SJCRH30 (cell line): ENCODE data around the gene HARBI1. TPM values are rescaled to one million over a fixed set of nuclear protein-coding genes. Genes with fewer than 3 reads are reported as not detected.
A peak's percentile ranks its signal among the peaks of the same experiment; 100 is the strongest.

Experiments
- DNase-seq, 2 experiments: peaks; one replicate each; pipeline ENCODE4 v3.0.0-alpha.2; 2015 to 2020
- H3K27ac ChIP-seq: fragments of 250-450 bp; sonication (Bioruptor Pico); 2 replicates; pipeline ENCODE4 v1.5.1; 2020; ENCODE audit warnings: mild to moderate bottlenecking, moderate library complexity
- H3K27me3 ChIP-seq: fragments of 250-450 bp; sonication (Bioruptor Pico); 2 replicates; pipeline ENCODE4 v1.5.1; 2020; ENCODE audit warnings: mild to moderate bottlenecking, moderate library complexity
- H3K36me3 ChIP-seq: fragments of 250-450 bp; sonication (Bioruptor Pico); 2 replicates; pipeline ENCODE4 v1.5.1; 2020; ENCODE audit warnings: mild to moderate bottlenecking, moderate library complexity
- H3K4me1 ChIP-seq: fragments of 250-450 bp; sonication (Bioruptor Pico); 2 replicates; pipeline ENCODE4 v1.5.1; 2020; ENCODE audit warnings: mild to moderate bottlenecking, moderate library complexity
- H3K4me3 ChIP-seq: fragments of 250-450 bp; sonication (Bioruptor Pico); 2 replicates; pipeline ENCODE4 v1.5.1; 2020; ENCODE audit warnings: mild to moderate bottlenecking, moderate library complexity
- H3K9me3 ChIP-seq: fragments of 250-450 bp; sonication (Bioruptor Pico); replicated peaks from 2 replicates; pipeline ENCODE4 v1.5.1; 2020; ENCODE audit warnings: mild to moderate bottlenecking, moderate library complexity
- total RNA-seq: library from RNA; depleted of rRNA; stranded (reverse); fragments of >200 nt; shearing (Covaris generic); gene quantifications from 2 replicates; pipeline ENCODE4 v1.2.3, GENCODE V29; 2014; rRNA removed

HARBI1 gene
- total RNA-seq, 1 experiment from 2014 or later: 9.3 TPM

- H3K4me3 ChIP-seq: no peak overlapping the region
- H3K27ac ChIP-seq: no peak overlapping the region
- 0 out of 2 replicates have a peak, but pooled peaks cover 2% of the 10 kb centered on the region for H3K36me3 ChIP-seq
- DNase-seq: no peak
- H3K27me3 ChIP-seq: no peaks in the 10 kb centered on the region
- H3K9me3 ChIP-seq: no peaks in the 10 kb centered on the region
- peaks cover 8% of the 10 kb centered on the region for H3K4me1 ChIP-seq
Measured at GRCh38 chr11:46560300-46560991, 56.6 kb downstream of the HARBI1 start.

DNA sequence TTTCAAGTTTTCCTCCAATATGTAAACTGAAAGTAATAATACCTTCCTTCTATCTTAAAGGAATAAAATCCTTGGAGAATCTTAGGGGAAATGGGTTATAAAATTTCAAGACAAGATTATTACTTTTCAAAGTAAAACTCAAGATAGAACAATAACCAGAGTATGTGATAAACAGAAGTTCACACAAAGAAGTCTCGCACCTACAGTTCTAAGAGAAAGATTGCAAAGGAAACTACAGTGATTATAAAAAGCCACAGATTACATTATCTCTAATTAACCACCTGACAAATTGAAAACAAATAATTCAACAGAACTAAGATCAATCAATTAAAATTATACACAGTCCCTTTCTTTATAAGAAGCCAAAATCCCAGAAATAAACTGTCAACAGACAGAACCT lies 57.2 kb downstream of the HARBI1 start:
- no peak for DNase-seq
- no peaks in the 10 kb centered on the region for H3K27me3 ChIP-seq
- H3K9me3 ChIP-seq: no peaks in the 10 kb centered on the region
- no peak overlapping the region for H3K4me3 ChIP-seq
- H3K36me3 ChIP-seq: 0 out of 2 replicates have a peak, but pooled peaks cover 2% of the 10 kb centered on the region
- H3K27ac ChIP-seq: no peak overlapping the region
- H3K4me1 ChIP-seq: peaks cover 14% of the 10 kb centered on the region

- Histone ChIP-seq H3K27me3 (no peaks in the 10 kb centered on the region), H3K4me1 (peaks cover 25% of the 10 kb centered on the region), H3K9me3 (no peaks in the 10 kb centered on the region), H3K27ac (no peak overlapping the region), H3K36me3 (no peaks in the 10 kb centered on the region), H3K4me3 (no peak overlapping the region)
- no peak for DNase-seq
Measured at GRCh38 chr11:46557684-46558151, 59.3 kb downstream of the HARBI1 start.

DNA sequence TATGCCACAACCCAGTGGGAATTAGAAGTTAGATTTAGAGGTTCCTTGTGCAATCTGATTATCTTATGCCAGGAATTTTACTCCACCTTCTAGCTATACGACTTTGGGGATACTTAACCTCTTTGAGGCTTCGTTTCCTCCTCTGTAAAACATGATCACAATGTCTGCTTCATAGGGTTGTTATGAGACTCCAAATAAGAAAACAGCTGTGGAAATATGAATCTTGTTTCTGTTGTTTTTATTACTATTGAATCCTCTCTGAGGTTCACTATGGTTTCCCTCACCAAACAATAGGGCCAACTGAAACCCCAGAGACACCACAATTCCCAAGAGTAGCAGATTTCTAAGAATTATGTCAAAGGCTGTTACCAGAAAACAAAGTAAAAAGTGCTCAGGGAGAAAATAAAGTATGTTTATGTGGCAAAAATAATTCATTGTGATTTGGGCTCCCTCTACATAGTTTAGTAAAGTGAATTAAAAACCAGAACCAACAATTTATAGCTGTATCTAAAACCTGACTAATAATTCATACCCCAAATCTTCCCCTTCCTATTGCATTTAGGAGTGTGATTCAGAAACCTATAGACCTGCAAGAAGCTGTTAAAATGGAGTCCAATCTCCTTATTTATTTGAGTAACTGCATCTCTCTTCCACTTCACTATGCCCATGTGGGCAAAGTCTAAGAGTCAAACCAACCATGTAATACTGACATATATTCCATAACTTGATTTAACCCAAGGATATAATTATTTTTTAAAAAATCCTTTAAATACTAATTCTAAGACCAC lies 61.6 kb downstream of the HARBI1 start:
- no peaks in the 10 kb centered on the region for H3K27me3 ChIP-seq
- no peak overlapping the region; the same call in 1 of the 2 replicates for H3K27ac ChIP-seq
- H3K9me3 ChIP-seq: no peaks in the 10 kb centered on the region
- H3K4me1 ChIP-seq: peaks cover 25% of the 10 kb centered on the region
- H3K4me3 ChIP-seq: no peak overlapping the region
- no peaks in the 10 kb centered on the region for H3K36me3 ChIP-seq
- DNase-seq: peak; percentile 29 to 75

DNA sequence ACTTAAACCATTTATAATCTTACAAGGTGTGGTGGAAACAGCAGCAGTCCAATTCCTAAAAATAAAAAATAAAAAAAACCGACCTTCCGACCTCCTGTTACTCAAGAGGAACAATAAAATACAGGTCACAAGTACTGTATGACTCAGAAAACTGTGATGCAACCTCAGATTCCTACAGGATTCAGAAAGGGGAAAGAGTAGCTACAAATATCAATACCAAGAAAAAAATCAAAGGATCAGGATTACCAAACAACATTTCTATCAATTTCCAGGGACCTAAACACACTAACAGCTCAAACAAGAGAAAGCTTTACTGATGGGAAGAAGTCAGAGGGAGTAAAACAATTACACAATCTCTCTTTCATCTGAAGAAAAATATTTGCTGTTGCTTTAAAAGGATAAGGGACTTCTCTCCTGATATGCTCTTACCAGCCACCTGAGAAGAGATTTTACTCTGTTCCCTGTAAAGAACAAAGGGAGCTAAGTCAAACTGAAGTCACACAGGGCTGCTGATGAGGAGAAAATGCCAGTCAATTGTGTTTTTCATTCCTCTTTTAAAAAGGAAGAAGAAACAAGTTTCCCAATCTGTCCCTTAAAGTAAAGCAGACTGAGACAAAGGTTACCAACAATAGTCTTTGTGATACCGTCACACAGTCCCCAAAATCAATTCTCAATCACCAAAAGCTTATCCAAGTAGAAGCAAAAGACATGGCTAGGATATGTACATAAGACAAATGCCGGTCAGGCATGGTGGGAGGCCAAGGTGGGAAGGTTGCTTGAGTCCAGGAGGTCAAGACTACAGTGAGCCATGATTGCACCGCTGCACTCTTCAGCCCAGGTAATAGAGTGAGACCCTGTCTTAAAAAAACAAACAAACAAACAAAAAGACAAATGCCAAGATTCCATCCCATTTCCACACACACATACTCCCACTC lies 62.5 kb downstream of the HARBI1 start:
- no peak for DNase-seq
- H3K36me3 ChIP-seq: no peaks in the 10 kb centered on the region
- no peaks in the 10 kb centered on the region for H3K27me3 ChIP-seq
- H3K9me3 ChIP-seq: no peaks in the 10 kb centered on the region
- peaks cover 25% of the 10 kb centered on the region for H3K4me1 ChIP-seq
- H3K27ac ChIP-seq: no peak overlapping the region; the same call in 1 of the 2 replicates
- H3K4me3 ChIP-seq: no peak overlapping the region

- no peak for DNase-seq
- no peaks in the 10 kb centered on the region for H3K36me3 ChIP-seq
- H3K27ac ChIP-seq: no peak overlapping the region
- H3K27me3 ChIP-seq: no peaks in the 10 kb centered on the region
- H3K4me1 ChIP-seq: peaks cover 25% of the 10 kb centered on the region
- H3K9me3 ChIP-seq: no peaks in the 10 kb centered on the region
- no peak overlapping the region for H3K4me3 ChIP-seq
Measured at GRCh38 chr11:46553814-46554212, 63.2 kb downstream of the HARBI1 start.

Other genes with a start within 250 kb of the HARBI1 start
- gene MDK, start 235.6 kb downstream of the HARBI1 start, total RNA-seq: 122 and 142 TPM in 2 replicates
- 0.81 and 0.97 TPM in 2 replicates for gene CHRM4, start 225.5 kb downstream of the HARBI1 start, total RNA-seq
- gene AMBRA1, start 23.2 kb downstream of the HARBI1 start, total RNA-seq: 23.1 and 23.4 TPM in 2 replicates
- gene ATG13, start 326 bp upstream of the HARBI1 start, total RNA-seq: 77.4 and 83.6 TPM in 2 replicates
- gene ARHGAP1, start 83.4 kb upstream of the HARBI1 start, total RNA-seq: 21.7 and 21.8 TPM in 2 replicates
- gene ZNF408, start 83.8 kb upstream of the HARBI1 start, total RNA-seq: 8.5 and 8.7 TPM in 2 replicates
- gene F2, start 102.0 kb upstream of the HARBI1 start, total RNA-seq: 0.06 and 0.15 TPM in 2 replicates
- gene CKAP5, start 229.1 kb upstream of the HARBI1 start, total RNA-seq: 176 and 184 TPM in 2 replicates